ENCODE measurements around the gene JADE2.

- TF ChIP-seq TAF1 (IDR thresholded peaks at IDR 0.05; ENCODE audit: borderline replicate concordance, low read depth, low read length), result no peak
- TF ChIP-seq POLR2AphosphoS5 (IDR thresholded peaks at IDR 0.05; ENCODE audit: low read depth, low read length), result no peak
- no peak for TF ChIP-seq POLR2A (IDR thresholded peaks at IDR 0.05; ENCODE audit: low read depth, low read length)
Observed at GRCh38 chr5:134570886-134571285, 45.4 kb downstream of the JADE2 start.

Measured in GM12892 (cell line).